Measurements from ENCODE around the gene STX16. TPM values are rescaled to one million over a fixed set of nuclear protein-coding genes. Genes with fewer than 3 reads are reported as not detected.

The STX16 gene
- total and polyA plus RNA-seq, 8 donors: 50.4 to 105 (median 95.0) TPM

- no peak for TF ChIP-seq CTCF (IDR thresholded peaks at IDR 0.05)
- DNase-seq (no peak), ATAC-seq (no peak)
- Histone ChIP-seq H3K9me3 (no peaks in the 10 kb centered on the region), H3K27ac (no peak overlapping the region), H3K36me3 (no peaks in the 10 kb centered on the region), H3K4me1 (no peaks in the 10 kb centered on the region), H3K4me3 (no peak overlapping the region), H3K27me3 (no peaks in the 10 kb centered on the region)
- intact Hi-C loops (cut with DNase I): no loop called here
Measured at GRCh38 chr20:58628491-58629214, 22.4 kb upstream of the STX16 start.

GRCh38 chr20:58629215-58629580, 21.9 kb upstream of the STX16 start:
- ATAC-seq: no peak
- no peaks in the 10 kb centered on the region for H3K36me3 ChIP-seq
- peaks cover 0 to 5% of the 10 kb centered on the region in 2 donors for H3K27me3 ChIP-seq
- no peak for DNase-seq
- intact Hi-C loops (cut with DNase I): no loop called here
- H3K27ac ChIP-seq: no peak overlapping the region
- H3K9me3 ChIP-seq: no peaks in the 10 kb centered on the region
- no peaks in the 10 kb centered on the region for H3K4me1 ChIP-seq
- H3K4me3 ChIP-seq: no peak overlapping the region
- no peak for TF ChIP-seq CTCF (IDR thresholded peaks at IDR 0.05)

GRCh38 chr20:58630063-58630462, 21.0 kb upstream of the STX16 start:
- no peaks in the 10 kb centered on the region for H3K4me1 ChIP-seq

GRCh38 chr20:58633161-58634053, 17.7 kb upstream of the STX16 start:
- Histone ChIP-seq H3K27ac (no peak overlapping the region), H3K9me3 (no peaks in the 10 kb centered on the region), H3K4me1 (no peaks in the 10 kb centered on the region), H3K27me3 (peaks cover 0 to 16% of the 10 kb centered on the region in 2 donors), H3K36me3 (no peaks in the 10 kb centered on the region), H3K4me3 (no peak overlapping the region)
- ATAC-seq (no peak), DNase-seq (no peak)
- intact Hi-C loops (cut with DNase I): no loop called here
- no peak for TF ChIP-seq CTCF (IDR thresholded peaks at IDR 0.05)

More at GRCh38 chr20:58630063-58630462, 21.0 kb upstream of the STX16 start:
- H3K36me3 ChIP-seq: no peaks in the 10 kb centered on the region
- intact Hi-C loops (cut with DNase I): no loop called here
- no peaks in the 10 kb centered on the region for H3K9me3 ChIP-seq
- H3K27ac ChIP-seq: no peak overlapping the region
- no peak for TF ChIP-seq CTCF (IDR thresholded peaks at IDR 0.05)
- H3K4me3 ChIP-seq: no peak overlapping the region
- H3K27me3 ChIP-seq: peaks cover 0 to 9% of the 10 kb centered on the region in 2 donors
- DNase-seq (no peak), ATAC-seq (no peak)

- Histone ChIP-seq H3K4me1 (no peaks in the 10 kb centered on the region), H3K36me3 (no peaks in the 10 kb centered on the region), H3K27me3 (peaks cover 0 to 16% of the 10 kb centered on the region in 2 donors), H3K4me3 (no peak overlapping the region), H3K9me3 (no peaks in the 10 kb centered on the region), H3K27ac (no peak overlapping the region)
- peak in 1 of 4 donors; percentile 2 for DNase-seq
- no peak for TF ChIP-seq CTCF (IDR thresholded peaks at IDR 0.05)
- ATAC-seq: no peak
- intact Hi-C loops (cut with DNase I): no loop called here
Measured at GRCh38 chr20:58634059-58634458, 17.0 kb upstream of the STX16 start.
